ENCODE data around the gene TRAF3.
A peak's percentile ranks its signal among the peaks of the same experiment; 100 is the strongest.

Gene TRAF3

GRCh38 chr14:102769049-102769327, 8.3 kb upstream of the TRAF3 start:
- TF ChIP-seq, protein P1, sequence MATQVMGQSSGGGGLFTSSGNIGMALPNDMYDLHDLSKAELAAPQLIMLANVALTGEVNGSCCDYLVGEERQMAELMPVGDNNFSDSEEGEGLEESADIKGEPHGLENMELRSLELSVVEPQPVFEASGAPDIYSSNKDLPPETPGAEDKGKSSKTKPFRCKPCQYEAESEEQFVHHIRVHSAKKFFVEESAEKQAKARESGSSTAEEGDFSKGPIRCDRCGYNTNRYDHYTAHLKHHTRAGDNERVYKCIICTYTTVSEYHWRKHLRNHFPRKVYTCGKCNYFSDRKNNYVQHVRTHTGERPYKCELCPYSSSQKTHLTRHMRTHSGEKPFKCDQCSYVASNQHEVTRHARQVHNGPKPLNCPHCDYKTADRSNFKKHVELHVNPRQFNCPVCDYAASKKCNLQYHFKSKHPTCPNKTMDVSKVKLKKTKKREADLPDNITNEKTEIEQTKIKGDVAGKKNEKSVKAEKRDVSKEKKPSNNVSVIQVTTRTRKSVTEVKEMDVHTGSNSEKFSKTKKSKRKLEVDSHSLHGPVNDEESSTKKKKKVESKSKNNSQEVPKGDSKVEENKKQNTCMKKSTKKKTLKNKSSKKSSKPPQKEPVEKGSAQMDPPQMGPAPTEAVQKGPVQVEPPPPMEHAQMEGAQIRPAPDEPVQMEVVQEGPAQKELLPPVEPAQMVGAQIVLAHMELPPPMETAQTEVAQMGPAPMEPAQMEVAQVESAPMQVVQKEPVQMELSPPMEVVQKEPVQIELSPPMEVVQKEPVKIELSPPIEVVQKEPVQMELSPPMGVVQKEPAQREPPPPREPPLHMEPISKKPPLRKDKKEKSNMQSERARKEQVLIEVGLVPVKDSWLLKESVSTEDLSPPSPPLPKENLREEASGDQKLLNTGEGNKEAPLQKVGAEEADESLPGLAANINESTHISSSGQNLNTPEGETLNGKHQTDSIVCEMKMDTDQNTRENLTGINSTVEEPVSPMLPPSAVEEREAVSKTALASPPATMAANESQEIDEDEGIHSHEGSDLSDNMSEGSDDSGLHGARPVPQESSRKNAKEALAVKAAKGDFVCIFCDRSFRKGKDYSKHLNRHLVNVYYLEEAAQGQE (IDR thresholded peaks at IDR 0.05; ENCODE audit: insufficient read depth in 1 of 2, low read depth in 2 of 2, low read length in 2 of 2), result no peak
- TF ChIP-seq TAF1 (IDR thresholded peaks at IDR 0.05; ENCODE audit: borderline replicate concordance, insufficient read depth, low read length), result no peak
- no peak for TF ChIP-seq POLR2AphosphoS5 (IDR thresholded peaks at IDR 0.05; ENCODE audit: low read depth, low read length)
- TF ChIP-seq FOXP2 (optimal IDR thresholded peaks at IDR 0.05; ENCODE audit: borderline replicate concordance, extremely low read depth, extremely low read length, insufficient read depth), result no peak
- TF ChIP-seq SIN3A (IDR thresholded peaks at IDR 0.05; ENCODE audit: borderline replicate concordance, insufficient read depth, low read length), result no peak

GRCh38 chr14:102770147-102771123, 6.8 kb upstream of the TRAF3 start:
- TF ChIP-seq FOXP2 (optimal IDR thresholded peaks at IDR 0.05; ENCODE audit: borderline replicate concordance, extremely low read depth, extremely low read length, insufficient read depth), result no peak

DNA sequence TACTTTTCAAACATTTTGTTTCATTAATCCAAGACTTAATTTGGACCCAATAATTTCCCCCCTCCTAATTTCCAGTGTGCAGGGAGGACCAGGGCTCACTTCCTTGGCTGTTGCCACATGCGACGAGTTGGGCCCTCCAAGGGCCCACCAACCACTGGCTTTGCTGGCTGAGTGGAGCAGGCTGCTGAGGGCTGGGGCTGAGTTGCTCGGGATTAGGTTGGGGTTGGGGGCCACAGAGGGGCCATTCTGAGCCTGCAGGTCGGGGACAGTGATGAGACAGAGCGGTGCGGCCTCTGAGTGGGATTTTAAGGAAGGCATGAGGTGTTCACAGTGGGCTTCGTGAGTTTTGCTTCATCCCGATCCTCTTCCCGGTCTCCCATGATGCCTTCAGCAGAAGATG, 6.1 kb upstream of the TRAF3 start:
- no peak for TF ChIP-seq FOXP2 (optimal IDR thresholded peaks at IDR 0.05; ENCODE audit: borderline replicate concordance, extremely low read depth, extremely low read length, insufficient read depth)
- TF ChIP-seq TAF1 (IDR thresholded peaks at IDR 0.05; ENCODE audit: borderline replicate concordance, insufficient read depth, low read length), result no peak
- TF ChIP-seq POLR2AphosphoS5 (IDR thresholded peaks at IDR 0.05; ENCODE audit: low read depth, low read length), result no peak
- TF ChIP-seq, protein P1 (IDR thresholded peaks at IDR 0.05; ENCODE audit: insufficient read depth in 1 of 2, low read depth in 2 of 2, low read length in 2 of 2), result no peak
- TF ChIP-seq SIN3A (IDR thresholded peaks at IDR 0.05; ENCODE audit: borderline replicate concordance, insufficient read depth, low read length), result no peak

GRCh38 chr14:102772781-102773570, 4.3 kb upstream of the TRAF3 start:
- TF ChIP-seq FOXP2 (optimal IDR thresholded peaks at IDR 0.05; ENCODE audit: borderline replicate concordance, extremely low read depth, extremely low read length, insufficient read depth) (peak; percentile 56), SIN3A (IDR thresholded peaks at IDR 0.05; ENCODE audit: borderline replicate concordance, insufficient read depth, low read length) (no peak), TAF1 (IDR thresholded peaks at IDR 0.05; ENCODE audit: borderline replicate concordance, insufficient read depth, low read length) (no peak), POLR2AphosphoS5 (IDR thresholded peaks at IDR 0.05; ENCODE audit: low read depth, low read length) (no peak)
- TF ChIP-seq, protein P1 (IDR thresholded peaks at IDR 0.05; ENCODE audit: insufficient read depth in 1 of 2, low read depth in 2 of 2, low read length in 2 of 2), result no peak

GRCh38 chr14:102774391-102775153, 2.7 kb upstream of the TRAF3 start:
- no peak for TF ChIP-seq SIN3A (IDR thresholded peaks at IDR 0.05; ENCODE audit: borderline replicate concordance, insufficient read depth, low read length)
- TF ChIP-seq TAF1 (IDR thresholded peaks at IDR 0.05; ENCODE audit: borderline replicate concordance, insufficient read depth, low read length), result no peak
- TF ChIP-seq POLR2AphosphoS5 (IDR thresholded peaks at IDR 0.05; ENCODE audit: low read depth, low read length), result no peak
- TF ChIP-seq, protein P1 (IDR thresholded peaks at IDR 0.05; ENCODE audit: insufficient read depth in 1 of 2, low read depth in 2 of 2, low read length in 2 of 2), result no peak
- no peak for TF ChIP-seq FOXP2 (optimal IDR thresholded peaks at IDR 0.05; ENCODE audit: borderline replicate concordance, extremely low read depth, extremely low read length, insufficient read depth)
